Fibroblast of lung (primary cell): Measurements from ENCODE around the gene GUCA1A.

Experiments used
- EZH2 ChIP-seq: IDR thresholded peaks from 2 replicates; pipeline ENCODE4 v1.5.1; 2012; ENCODE audit warnings: low read length, control low read depth, mild to moderate bottlenecking; ENCODE audit errors: missing control alignments
- TF ChIP-seq, protein P1 (sequence below), 2 donors: IDR thresholded peaks in 1 of 2; conservative IDR thresholded peaks in 1 of 2; 1 replicate in 1 of 2; 2 replicates in 1 of 2; pipeline ENCODE4 v1.5.1; 2011 to 2012; ENCODE audit warnings: low read length in 2 of 2, control low read depth in 1 of 2, inconsistent platforms in 1 of 2, low read depth in 1 of 2, mild to moderate bottlenecking in 1 of 2

DNA sequence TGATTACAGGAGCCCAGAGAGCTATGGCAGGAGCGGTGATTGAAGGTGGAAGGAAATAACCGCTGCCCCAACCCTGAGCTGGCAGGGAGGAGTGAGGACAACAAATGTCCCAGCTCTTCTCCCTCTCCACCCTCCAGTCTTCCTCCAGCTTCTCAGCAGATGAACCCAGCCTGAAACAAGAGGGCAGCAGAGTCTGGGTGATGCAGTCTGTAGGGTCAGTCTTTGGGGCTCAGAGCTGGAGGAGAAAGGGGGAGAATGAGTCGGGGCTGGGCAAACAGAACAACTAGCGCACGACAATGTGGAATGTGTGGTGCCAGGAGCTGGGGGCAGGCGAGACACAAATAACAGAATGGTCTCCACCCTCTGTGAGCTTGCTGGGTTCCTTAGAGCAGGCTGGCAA is 4.5 kb upstream of the GUCA1A start:
- TF ChIP-seq, protein P1, sequence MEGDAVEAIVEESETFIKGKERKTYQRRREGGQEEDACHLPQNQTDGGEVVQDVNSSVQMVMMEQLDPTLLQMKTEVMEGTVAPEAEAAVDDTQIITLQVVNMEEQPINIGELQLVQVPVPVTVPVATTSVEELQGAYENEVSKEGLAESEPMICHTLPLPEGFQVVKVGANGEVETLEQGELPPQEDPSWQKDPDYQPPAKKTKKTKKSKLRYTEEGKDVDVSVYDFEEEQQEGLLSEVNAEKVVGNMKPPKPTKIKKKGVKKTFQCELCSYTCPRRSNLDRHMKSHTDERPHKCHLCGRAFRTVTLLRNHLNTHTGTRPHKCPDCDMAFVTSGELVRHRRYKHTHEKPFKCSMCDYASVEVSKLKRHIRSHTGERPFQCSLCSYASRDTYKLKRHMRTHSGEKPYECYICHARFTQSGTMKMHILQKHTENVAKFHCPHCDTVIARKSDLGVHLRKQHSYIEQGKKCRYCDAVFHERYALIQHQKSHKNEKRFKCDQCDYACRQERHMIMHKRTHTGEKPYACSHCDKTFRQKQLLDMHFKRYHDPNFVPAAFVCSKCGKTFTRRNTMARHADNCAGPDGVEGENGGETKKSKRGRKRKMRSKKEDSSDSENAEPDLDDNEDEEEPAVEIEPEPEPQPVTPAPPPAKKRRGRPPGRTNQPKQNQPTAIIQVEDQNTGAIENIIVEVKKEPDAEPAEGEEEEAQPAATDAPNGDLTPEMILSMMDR (conservative IDR thresholded peaks at IDR 0.05 in 1 of 2, IDR thresholded peaks at IDR 0.05 in 1 of 2; ENCODE audit: low read depth in 1 of 2, low read length in 2 of 2), result peak; percentile 26 to 36
- TF ChIP-seq EZH2, result no peak
